Ovary (tissue), 3 donors: ENCODE results near the gene TCERG1L.

Source experiments
- POLR2A ChIP-seq: fragments of 450-650 bp; IDR thresholded peaks from one replicate; pipeline ENCODE4 v1.6.1; 2017; ENCODE audit warnings: antibody characterized with exemption, mild to moderate bottlenecking, moderate library complexity
- TF ChIP-seq, protein P1 (sequence below), 3 donors: fragments of 450-650 bp in 2 of 3; fragments of 200-600 bp in 1 of 3; IDR thresholded peaks; one replicate each; pipeline versions ENCODE4 v1.5.1 to v1.8.0; 2016 to 2022; ENCODE audit warnings: antibody characterized with exemption in 3 of 3, mild to moderate bottlenecking in 1 of 3
- donor health status: DM: no; HTN: no; CAD: no.

DNA sequence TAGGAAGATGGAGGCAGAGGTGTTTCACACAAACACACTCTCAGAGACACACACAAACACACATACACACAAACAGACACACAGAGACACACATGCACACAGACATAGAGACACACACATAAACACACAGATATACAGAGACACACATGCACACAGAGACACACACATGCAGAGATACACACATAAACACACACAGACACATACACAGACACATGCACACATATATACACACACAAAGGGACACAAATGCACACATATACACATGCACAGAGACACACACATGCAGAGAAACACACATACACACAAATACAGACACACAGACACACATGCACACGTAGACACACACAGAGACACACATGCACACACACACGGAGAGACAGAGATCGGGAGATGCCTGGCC, 163.3 kb downstream of the TCERG1L start:
- TF ChIP-seq, protein P1, sequence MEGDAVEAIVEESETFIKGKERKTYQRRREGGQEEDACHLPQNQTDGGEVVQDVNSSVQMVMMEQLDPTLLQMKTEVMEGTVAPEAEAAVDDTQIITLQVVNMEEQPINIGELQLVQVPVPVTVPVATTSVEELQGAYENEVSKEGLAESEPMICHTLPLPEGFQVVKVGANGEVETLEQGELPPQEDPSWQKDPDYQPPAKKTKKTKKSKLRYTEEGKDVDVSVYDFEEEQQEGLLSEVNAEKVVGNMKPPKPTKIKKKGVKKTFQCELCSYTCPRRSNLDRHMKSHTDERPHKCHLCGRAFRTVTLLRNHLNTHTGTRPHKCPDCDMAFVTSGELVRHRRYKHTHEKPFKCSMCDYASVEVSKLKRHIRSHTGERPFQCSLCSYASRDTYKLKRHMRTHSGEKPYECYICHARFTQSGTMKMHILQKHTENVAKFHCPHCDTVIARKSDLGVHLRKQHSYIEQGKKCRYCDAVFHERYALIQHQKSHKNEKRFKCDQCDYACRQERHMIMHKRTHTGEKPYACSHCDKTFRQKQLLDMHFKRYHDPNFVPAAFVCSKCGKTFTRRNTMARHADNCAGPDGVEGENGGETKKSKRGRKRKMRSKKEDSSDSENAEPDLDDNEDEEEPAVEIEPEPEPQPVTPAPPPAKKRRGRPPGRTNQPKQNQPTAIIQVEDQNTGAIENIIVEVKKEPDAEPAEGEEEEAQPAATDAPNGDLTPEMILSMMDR (IDR thresholded peaks at IDR 0.05) = no peak
- no peak for TF ChIP-seq POLR2A
